ENCODE data around the gene PCDHGA9.

DNA sequence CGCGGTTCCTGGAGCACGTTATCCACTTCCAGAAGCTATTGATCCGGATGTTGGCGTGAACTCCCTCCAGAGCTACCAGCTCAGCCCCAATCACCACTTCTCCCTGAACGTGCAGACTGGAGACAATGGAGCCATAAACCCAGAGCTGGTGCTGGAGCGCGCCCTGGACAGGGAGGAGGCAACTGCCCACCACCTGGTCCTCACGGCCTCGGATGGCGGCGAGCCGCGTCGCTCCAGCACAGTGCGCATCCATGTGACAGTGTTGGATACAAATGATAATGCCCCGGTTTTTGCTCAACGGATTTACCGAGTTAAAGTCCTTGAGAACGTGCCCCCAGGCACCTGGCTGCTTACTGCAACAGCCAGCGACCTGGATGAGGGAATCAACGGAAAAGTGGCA is 809 bp downstream of the PCDHGA9 start:
- no peak for TF ChIP-seq POLR2A (IDR thresholded peaks at IDR 0.05; ENCODE audit: extremely low read depth, insufficient read length)
- TF ChIP-seq, protein P1, sequence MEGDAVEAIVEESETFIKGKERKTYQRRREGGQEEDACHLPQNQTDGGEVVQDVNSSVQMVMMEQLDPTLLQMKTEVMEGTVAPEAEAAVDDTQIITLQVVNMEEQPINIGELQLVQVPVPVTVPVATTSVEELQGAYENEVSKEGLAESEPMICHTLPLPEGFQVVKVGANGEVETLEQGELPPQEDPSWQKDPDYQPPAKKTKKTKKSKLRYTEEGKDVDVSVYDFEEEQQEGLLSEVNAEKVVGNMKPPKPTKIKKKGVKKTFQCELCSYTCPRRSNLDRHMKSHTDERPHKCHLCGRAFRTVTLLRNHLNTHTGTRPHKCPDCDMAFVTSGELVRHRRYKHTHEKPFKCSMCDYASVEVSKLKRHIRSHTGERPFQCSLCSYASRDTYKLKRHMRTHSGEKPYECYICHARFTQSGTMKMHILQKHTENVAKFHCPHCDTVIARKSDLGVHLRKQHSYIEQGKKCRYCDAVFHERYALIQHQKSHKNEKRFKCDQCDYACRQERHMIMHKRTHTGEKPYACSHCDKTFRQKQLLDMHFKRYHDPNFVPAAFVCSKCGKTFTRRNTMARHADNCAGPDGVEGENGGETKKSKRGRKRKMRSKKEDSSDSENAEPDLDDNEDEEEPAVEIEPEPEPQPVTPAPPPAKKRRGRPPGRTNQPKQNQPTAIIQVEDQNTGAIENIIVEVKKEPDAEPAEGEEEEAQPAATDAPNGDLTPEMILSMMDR (IDR thresholded peaks at IDR 0.05; ENCODE audit: low read depth, low read length): no peak

Measured in NB4 (cell line).